HCT116 (cell line): ENCODE measurements around the gene CLDN5. TPM values are rescaled to one million over a fixed set of nuclear protein-coding genes. Genes with fewer than 3 reads are reported as not detected.

Experiments
- ATAC-seq: fragments of 200-7000 bp; cut with Tn5 transposase; 2 replicates; pipeline ENCODE4 v1.9.1; 2020; ENCODE audit warnings: mild to moderate bottlenecking, moderate library complexity
- BruUV-seq: library from RNA; stranded (reverse); fragments of 400-500 nt; replicated peaks from 2 replicates; lab custom pipeline; 2021; lab: Mats Ljungman, UMichigan
- CTCF ChIA-PET: fragments of 300-600 bp; sonication (Branson Sonifier 250); formaldehyde crosslinking; loops from one replicate; lab custom pipeline; 2021; ENCODE audit warnings: antibody characterized with exemption; lab: Charles Lee
- POLR2A ChIA-PET: fragments of 300-600, 350-600 bp; sonication (Branson Sonifier 250); formaldehyde crosslinking; loops from one replicate; lab custom pipeline; 2021; ENCODE audit warnings: antibody characterized with exemption; lab: Charles Lee
- RAD21 ChIA-PET, 2 experiments: fragments of 300-600 bp; sonication (Branson Sonifier 250); formaldehyde crosslinking; loops; one replicate each; lab custom pipeline; 2023; ENCODE audit warnings: low total read pairs in 2 of 2; ENCODE audit not compliant: uncharacterized antibody in 2 of 2, unreplicated experiment in 2 of 2, low non-redundant PET in 1 of 2; lab: Charles Lee
- DNase-seq: peaks from one replicate; pipeline ENCODE4 v3.0.0-alpha.2; 2010; ENCODE audit warnings: low read depth, low spot score
- H2AFZ ChIP-seq: fragments of 200-600 bp; shearing (Covaris generic), sonication (generic); 2 replicates; pipeline ENCODE4 v1.6.1; 2017; ENCODE audit warnings: low read depth, mixed run types, mixed read lengths, antibody characterized with exemption, low read length; ENCODE audit not compliant: poor library complexity, severe bottlenecking
- H3K27ac ChIP-seq: 2 replicates; pipeline ENCODE4 v1.5.1; 2012; ENCODE audit warnings: low read depth, low read length
- H3K27me3 ChIP-seq: fragments of 200-600 bp; sonication (generic); 2 replicates; pipeline ENCODE4 v1.6.1; 2016; ENCODE audit warnings: mixed run types, low read length, mixed read lengths; ENCODE audit not compliant: insufficient read depth
- H3K36me3 ChIP-seq, 2 experiments: fragments of 200-500 bp in 1 of 2; fragments of 200-600 bp in 1 of 2; sonication (Bioruptor generic) in 1 of 2; sonication (generic) in 1 of 2; 2 replicates each; pipeline versions ENCODE4 v1.5.1 to v1.6.1; 2014 to 2016; ENCODE audit warnings: low read length in 2 of 2, inconsistent platforms in 1 of 2, mixed read lengths in 1 of 2, mixed run types in 1 of 2; ENCODE audit not compliant: insufficient read depth in 2 of 2, control insufficient read depth in 1 of 2
- H3K4me1 ChIP-seq, 2 experiments: fragments of 200-600 bp in 1 of 2; sonication (generic) in 1 of 2; 2 replicates each; pipeline versions ENCODE4 v1.5.1 to v1.6.1; 2012 to 2017; ENCODE audit warnings: low read length in 2 of 2, inconsistent platforms in 1 of 2, mild to moderate bottlenecking in 1 of 2, mixed read lengths in 1 of 2, mixed run types in 1 of 2, moderate library complexity in 1 of 2; ENCODE audit not compliant: insufficient read depth in 2 of 2, control insufficient read depth in 1 of 2
- H3K4me2 ChIP-seq: fragments of 200-600 bp; sonication (generic); 2 replicates; pipeline ENCODE4 v1.6.1; 2017; ENCODE audit warnings: mixed run types, low read length, mixed read lengths
- H3K4me3 ChIP-seq, 2 experiments: fragments of 200-600 bp in 1 of 2; sonication (generic) in 1 of 2; replicated peaks in 1 of 2; 2 replicates each; pipeline ENCODE4 v1.5.1; 2011 to 2016; ENCODE audit warnings: low read length in 2 of 2, control low read depth in 1 of 2, low read depth in 1 of 2, mild to moderate bottlenecking in 1 of 2, mixed read lengths in 1 of 2, mixed run types in 1 of 2
- H3K79me2 ChIP-seq: fragments of 200-600 bp; sonication (generic); 2 replicates; pipeline ENCODE4 v1.6.1; 2017; ENCODE audit warnings: mild to moderate bottlenecking, mixed run types, low read length, moderate library complexity, mixed read lengths; ENCODE audit not compliant: insufficient read depth
- H3K9ac ChIP-seq: fragments of 200-600 bp; sonication (generic); 2 replicates; pipeline ENCODE4 v1.6.1; 2016; ENCODE audit warnings: low read length, mixed read lengths
- H3K9me2 ChIP-seq: fragments of 200-600 bp; sonication (generic), shearing (Covaris generic); 2 replicates; pipeline ENCODE4 v1.6.1; 2017; ENCODE audit warnings: mixed run types, mild to moderate bottlenecking, moderate library complexity; ENCODE audit not compliant: insufficient read depth
- H3K9me3 ChIP-seq, 2 experiments: fragments of 200-500 bp in 1 of 2; fragments of 200-600 bp in 1 of 2; sonication (Bioruptor generic) in 1 of 2; sonication (generic) in 1 of 2; 2 replicates each; pipeline ENCODE4 v1.6.1; 2014 to 2017; ENCODE audit warnings: low read length in 2 of 2, mixed read lengths in 2 of 2, inconsistent platforms in 1 of 2, low read depth in 1 of 2, mild to moderate bottlenecking in 1 of 2, mixed run types in 1 of 2, moderate library complexity in 1 of 2; ENCODE audit not compliant: control insufficient read depth in 1 of 2, insufficient read depth in 1 of 2
- H4K20me1 ChIP-seq: fragments of 200-600 bp; sonication (generic), shearing (Covaris generic); 2 replicates; pipeline ENCODE4 v1.6.1; 2017; ENCODE audit warnings: mixed run types, mild to moderate bottlenecking, moderate library complexity; ENCODE audit not compliant: insufficient read depth
- ATF3 ChIP-seq: IDR thresholded peaks from 2 replicates; pipeline ENCODE4 v1.6.1; 2012
- CBX3 ChIP-seq: IDR thresholded peaks from 2 replicates; pipeline ENCODE4 v1.6.1; 2012; ENCODE audit warnings: low read depth
- CEBPB ChIP-seq: IDR thresholded peaks from 2 replicates; pipeline ENCODE4 v1.6.1; 2012; ENCODE audit warnings: low read depth
- EGR1 ChIP-seq: IDR thresholded peaks from 2 replicates; pipeline ENCODE4 v1.6.1; 2012; ENCODE audit warnings: low read depth
- ELF1 ChIP-seq: IDR thresholded peaks from 2 replicates; pipeline ENCODE4 v1.6.1; 2012; ENCODE audit warnings: low read depth, borderline replicate concordance
- JUND ChIP-seq: IDR thresholded peaks from 2 replicates; pipeline ENCODE4 v1.6.1; 2012
- MAX ChIP-seq: IDR thresholded peaks from 2 replicates; pipeline ENCODE4 v1.6.1; 2012
- RAD21 ChIP-seq: IDR thresholded peaks from 2 replicates; pipeline ENCODE4 v1.6.1; 2012; ENCODE audit warnings: low read depth, mild to moderate bottlenecking
- SIN3A ChIP-seq: IDR thresholded peaks from 2 replicates; pipeline ENCODE4 v1.6.1; 2012; ENCODE audit warnings: low read depth
- TCF7L2 ChIP-seq: IDR thresholded peaks from 2 replicates; pipeline ENCODE4 v1.7.0; 2011; ENCODE audit warnings: borderline replicate concordance, inconsistent platforms; ENCODE audit not compliant: insufficient read depth, insufficient read length; ENCODE audit errors: extremely low read depth
- ZBTB33 ChIP-seq: IDR thresholded peaks from 2 replicates; pipeline ENCODE4 v1.6.1; 2011; ENCODE audit warnings: mild to moderate bottlenecking, low read length, moderate library complexity; ENCODE audit not compliant: insufficient replicate concordance; ENCODE audit errors: extremely low read depth
- ZFX ChIP-seq: fragments of 450-650 bp; IDR thresholded peaks from 2 replicates; pipeline ENCODE4 v1.6.1; 2017
- intact Hi-C: fragments of 100-400 bp; cut with micrococcal nuclease; formaldehyde crosslinking; loops from 2 replicates; pipeline ENCODE4 v1.10.0; 2022
- total RNA-seq: library from RNA; stranded (reverse); gene quantifications from one replicate; pipeline ENCODE4 v1.2.1, GENCODE V29; 2021; ENCODE audit not compliant: unreplicated experiment

CLDN5 gene
- total RNA-seq, 1 experiment from 2014 or later, result 0.32 TPM

- Histone ChIP-seq H3K36me3 (peaks cover 0 to 2% of the 10 kb centered on the region in 2 experiments; a peak in 1 of 4 replicates), H2AFZ (no peak overlapping the region), H4K20me1 (no peaks in the 10 kb centered on the region), H3K27me3 (no peaks in the 10 kb centered on the region), H3K27ac (no peak overlapping the region), H3K9ac (no peak overlapping the region), H3K79me2 (no peaks in the 10 kb centered on the region), H3K9me3 (no peaks in the 10 kb centered on the region), H3K4me2 (no peak overlapping the region), H3K4me3 (no peak overlapping the region), H3K9me2 (no peaks in the 10 kb centered on the region), H3K4me1 (no peaks in the 10 kb centered on the region)
- DNase-seq (no peak), ATAC-seq (no peak)
- POLR2A ChIA-PET, result no interaction called here
- intact Hi-C loops, result no loop called here
- BruUV-seq, result no TSS peak
- CTCF ChIA-PET, result no interaction called here
- RAD21 ChIA-PET, result no interaction called here
- TF ChIP-seq EGR1 (no peak), ZBTB33 (no peak)
Measured at GRCh38 chr22:19520566-19521305, 3.5 kb downstream of the CLDN5 start.

GRCh38 chr22:19520007-19520406 is 4.2 kb downstream of the CLDN5 start:
- no peaks in the 10 kb centered on the region for H3K4me1 ChIP-seq
- H3K9ac ChIP-seq, result no peak overlapping the region
- ATAC-seq (no peak), DNase-seq (no peak)
- peaks cover 0 to 10% of the 10 kb centered on the region in 2 experiments; a peak in 1 of 4 replicates for H3K36me3 ChIP-seq
- no peaks in the 10 kb centered on the region for H3K9me2 ChIP-seq
- no peaks in the 10 kb centered on the region for H4K20me1 ChIP-seq
- TF ChIP-seq ATF3 (no peak), CEBPB (no peak), EGR1 (no peak), SIN3A (no peak), ZFX (no peak), TCF7L2 (no peak), RAD21 (no peak), CBX3 (no peak), ELF1 (no peak), JUND (no peak), MAX (no peak)
- H3K4me3 ChIP-seq, result no peak overlapping the region
- H3K27ac ChIP-seq, result no peak overlapping the region
- H3K4me2 ChIP-seq, result no peak overlapping the region
- no TSS peak for BruUV-seq
- H3K9me3 ChIP-seq, result no peaks in the 10 kb centered on the region
- intact Hi-C loops, result no loop called here
- H2AFZ ChIP-seq, result no peak overlapping the region
- H3K27me3 ChIP-seq, result no peaks in the 10 kb centered on the region
- ChIA-PET POLR2A (no interaction called here), CTCF (no interaction called here), RAD21 (no interaction called here)
- H3K79me2 ChIP-seq, result no peaks in the 10 kb centered on the region
